Activated T-cell treated with anti-CD3 and anti-CD28 coated beads for 1 hour (primary cell): ENCODE data around the gene ZNF438.
"Not testable (repeated sequence)": the region's sequence is repeated elsewhere in the genome, so short reads cannot be mapped to it uniquely, and the experiment has no call there.

Experiments used
- DNase-seq: peaks from one replicate; pipeline ENCODE4 v3.0.0-alpha.2; 2020; ENCODE audit warnings: low read depth

Gene ZNF438

DNA sequence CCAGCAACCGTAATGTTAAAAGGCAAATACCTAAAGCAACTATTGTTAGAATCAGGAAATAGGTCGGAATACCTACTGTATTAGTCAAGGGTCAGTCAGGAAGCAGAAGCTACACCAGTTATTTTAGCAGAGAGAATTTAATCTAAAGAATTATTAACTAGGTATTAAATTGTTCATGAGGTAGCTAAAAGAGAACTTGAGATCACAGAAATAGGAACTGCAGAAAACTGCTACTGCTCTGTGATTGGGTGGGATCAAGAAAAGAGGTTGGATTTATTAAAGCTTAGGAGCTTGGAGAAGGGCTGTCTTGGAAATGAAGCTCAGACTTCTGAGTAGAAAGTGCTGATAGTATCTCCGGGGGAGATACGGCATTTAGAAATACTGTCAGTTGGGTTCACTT is 20.0 kb upstream of the ZNF438 start:
- no peak for DNase-seq

DNA sequence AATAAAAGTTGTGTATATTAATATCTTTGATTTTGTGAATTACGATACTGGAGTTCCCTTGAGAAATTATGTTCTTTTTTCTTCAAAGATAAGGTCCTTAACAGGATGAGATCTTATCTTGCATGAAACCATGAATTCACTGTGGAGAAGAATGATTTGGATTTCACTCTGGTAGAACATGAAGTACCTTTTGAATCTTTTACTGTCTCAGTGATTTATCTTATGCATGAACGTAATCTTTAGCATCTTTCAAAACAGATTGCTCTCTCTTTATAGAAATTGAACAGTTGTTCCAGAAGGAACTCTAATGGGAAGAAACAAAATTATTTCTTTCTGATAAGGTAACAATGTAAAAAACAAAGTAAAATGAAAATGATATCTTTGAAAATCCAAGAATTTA is 11.0 kb upstream of the ZNF438 start:
- no peak for DNase-seq

GRCh38 chr10:31041011-31041410 is 9.3 kb upstream of the ZNF438 start:
- no peak for DNase-seq

DNA sequence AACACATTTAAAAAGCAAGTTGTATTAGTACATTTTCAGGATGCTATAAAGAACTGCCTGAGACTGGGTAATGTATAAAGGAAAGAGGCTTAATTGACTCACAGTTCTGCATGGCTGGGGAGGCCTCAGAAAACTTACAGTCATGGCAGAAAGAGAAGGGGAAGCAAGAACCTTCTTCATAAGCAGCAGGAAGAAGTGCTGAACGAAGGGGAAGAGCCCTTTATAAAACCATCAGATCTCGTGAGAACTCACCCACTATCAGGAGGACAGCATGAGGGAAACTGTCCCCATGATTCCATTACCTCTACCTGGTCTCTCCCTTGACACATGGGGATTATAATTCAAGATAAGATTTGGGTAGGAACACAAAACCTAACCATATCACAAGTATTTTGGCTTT is 7.3 kb upstream of the ZNF438 start:
- DNase-seq, result not testable (repeated sequence)

- no peak for DNase-seq
Measured at GRCh38 chr10:31037749-31038148, 6.1 kb upstream of the ZNF438 start.

- DNase-seq, result no peak
Measured at GRCh38 chr10:31036209-31036608, 4.5 kb upstream of the ZNF438 start.

DNA sequence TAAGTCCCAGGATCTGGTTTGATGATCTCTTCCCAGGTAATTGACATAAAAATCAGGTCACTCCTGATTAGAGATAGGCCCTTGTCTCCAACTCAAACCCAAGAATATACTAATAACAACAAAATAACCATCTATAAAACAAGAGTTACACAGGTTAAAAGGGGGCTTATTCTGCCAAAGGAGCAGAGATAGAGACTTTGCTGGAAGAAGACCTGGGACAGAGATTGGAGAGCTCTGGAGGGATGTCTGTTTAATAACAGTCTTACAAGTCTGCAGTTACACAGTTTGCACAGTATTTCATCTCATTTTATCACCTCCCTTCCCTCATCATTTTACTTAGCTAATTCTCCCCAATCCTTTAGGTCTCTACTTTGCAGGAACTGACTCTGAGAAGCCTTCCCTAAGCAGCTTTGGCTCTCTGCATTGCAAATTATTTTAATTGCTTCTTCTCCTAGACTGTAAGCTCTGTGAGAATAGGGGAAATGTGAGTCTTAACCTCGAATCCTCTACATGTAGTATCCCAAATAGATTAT is 3.7 kb upstream of the ZNF438 start:
- no peak for DNase-seq

DNA sequence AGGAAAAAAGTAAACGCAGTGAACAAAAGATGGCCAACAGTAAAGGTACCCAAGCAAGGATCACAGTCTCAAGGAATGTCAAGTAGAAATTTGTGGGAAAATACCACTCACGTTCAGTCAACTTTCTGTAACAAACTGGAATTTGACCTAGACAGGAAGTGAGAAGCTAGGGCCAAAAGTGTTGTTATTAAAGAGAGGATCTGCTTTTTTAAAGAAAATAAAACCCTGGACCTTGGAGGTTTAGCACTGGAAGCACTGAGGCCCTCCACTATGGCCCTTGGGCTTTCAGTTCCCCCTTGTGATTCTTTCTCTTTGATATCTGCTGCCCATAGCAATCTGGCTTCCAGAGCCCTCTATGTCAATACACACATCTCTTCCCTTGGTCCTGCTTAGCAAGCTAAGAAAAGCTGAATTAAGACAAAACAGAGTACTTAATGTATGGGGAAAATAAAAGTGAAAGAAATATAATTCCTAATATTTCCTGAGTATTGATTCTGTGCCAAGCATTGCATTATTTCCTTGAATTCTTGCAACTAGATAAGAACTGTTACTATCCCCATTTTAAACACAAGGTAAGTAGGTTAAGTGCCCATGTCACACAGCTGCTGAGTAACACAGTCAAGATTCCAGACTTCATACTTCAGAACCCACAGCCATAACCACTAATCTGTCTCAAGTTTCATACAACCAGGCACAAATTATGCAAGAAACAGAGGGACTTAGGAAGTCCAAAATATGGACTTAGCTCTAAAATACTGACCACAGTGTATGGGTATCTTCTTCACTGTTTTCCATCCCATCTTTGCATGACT is 2.6 kb upstream of the ZNF438 start:
- no peak for DNase-seq

GRCh38 chr10:31033147-31033546 is 1.5 kb upstream of the ZNF438 start:
- DNase-seq, result no peak

- DNase-seq, result peak; percentile 91
Measured at GRCh38 chr10:31032258-31033132, 830 bp upstream of the ZNF438 start.

DNA sequence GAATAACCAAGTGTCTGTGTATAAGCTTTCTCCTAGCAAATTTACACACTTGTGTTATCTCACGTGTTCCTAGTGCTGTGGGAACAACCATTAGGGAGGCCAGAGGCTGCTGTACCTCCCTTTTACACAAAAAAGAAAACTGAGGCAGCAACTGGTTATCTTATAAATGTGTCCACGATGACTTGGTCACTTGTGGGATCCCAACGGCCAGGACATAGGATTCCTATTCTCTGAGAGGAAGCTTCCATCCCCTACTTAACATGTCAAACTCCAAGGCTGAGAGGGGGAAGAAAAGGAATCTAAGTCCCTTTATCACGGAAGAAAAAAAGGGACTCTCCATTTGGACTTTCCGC is 484 bp downstream of the ZNF438 start:
- no peak for DNase-seq

DNA sequence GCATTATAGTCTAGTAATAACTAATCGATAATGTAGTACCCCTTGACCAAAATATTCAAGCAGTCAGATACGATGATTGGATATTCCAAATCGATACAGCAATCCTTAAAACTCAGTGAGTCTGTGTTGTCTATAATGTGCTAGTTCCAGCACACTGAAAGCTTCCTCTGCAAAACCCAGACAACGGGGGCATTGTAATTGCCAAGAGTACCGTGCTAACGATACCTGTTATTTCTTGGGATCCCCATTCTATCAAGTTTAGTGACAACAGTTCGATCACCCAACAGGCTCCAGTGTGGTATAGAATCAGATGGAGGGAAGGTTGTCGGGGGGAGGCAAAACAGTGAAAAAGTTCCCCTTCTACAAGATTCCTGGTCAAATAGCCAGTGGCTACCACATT is 865 bp downstream of the ZNF438 start:
- DNase-seq, result no peak

GRCh38 chr10:31030260-31030659 is 1.4 kb downstream of the ZNF438 start:
- no peak for DNase-seq

- DNase-seq, result no peak
Measured at GRCh38 chr10:31028081-31028480, 3.6 kb downstream of the ZNF438 start.

- DNase-seq, result not testable (repeated sequence)
Measured at GRCh38 chr10:31026279-31026678, 5.4 kb downstream of the ZNF438 start.

GRCh38 chr10:31025142-31025541 is 6.5 kb downstream of the ZNF438 start:
- no peak for DNase-seq

DNA sequence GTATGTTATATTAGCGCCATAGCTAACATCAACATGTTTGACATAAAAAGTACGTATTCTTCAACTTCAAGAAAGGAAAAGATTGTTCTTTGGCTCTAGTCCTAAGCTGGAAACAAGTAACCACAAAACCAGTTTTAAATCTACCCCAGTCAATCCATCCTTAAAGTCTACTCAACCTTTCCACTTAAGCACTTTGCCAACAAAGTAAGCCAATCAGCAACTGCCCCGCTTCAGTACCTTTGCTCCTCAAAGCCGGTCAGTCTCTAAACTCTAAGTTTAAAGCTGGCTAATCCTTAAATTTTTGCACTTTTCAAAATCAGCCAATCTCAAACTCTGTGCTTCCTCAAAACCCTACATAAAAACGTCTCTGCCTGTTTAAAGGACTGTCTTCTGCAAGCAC is 8.1 kb downstream of the ZNF438 start:
- DNase-seq, result no peak

- DNase-seq, result no peak
Measured at GRCh38 chr10:31020209-31020608, 11.5 kb downstream of the ZNF438 start.

DNA sequence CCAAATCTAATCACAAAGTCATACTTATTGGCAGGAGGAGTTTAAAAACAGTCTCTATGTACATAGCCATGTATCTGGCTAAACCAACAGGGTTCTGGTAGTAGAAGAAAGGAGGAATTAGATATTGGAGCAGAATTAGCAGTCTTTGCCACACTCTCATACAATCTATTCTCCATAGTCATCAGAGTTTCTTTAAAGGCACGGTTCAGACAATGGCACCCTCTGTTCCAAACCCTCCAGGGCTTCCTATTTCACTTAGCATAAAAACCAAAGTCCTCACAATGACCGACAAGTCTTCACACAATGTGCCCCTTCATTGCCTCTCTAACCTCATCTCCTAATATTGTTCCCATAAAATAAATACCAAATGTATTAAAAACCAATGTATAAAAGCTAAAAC is 12.7 kb downstream of the ZNF438 start:
- no peak for DNase-seq

GRCh38 chr10:31018356-31018750 is 13.3 kb downstream of the ZNF438 start:
- no peak for DNase-seq

- DNase-seq, result no peak
Measured at GRCh38 chr10:31017534-31018355, 13.9 kb downstream of the ZNF438 start.

DNA sequence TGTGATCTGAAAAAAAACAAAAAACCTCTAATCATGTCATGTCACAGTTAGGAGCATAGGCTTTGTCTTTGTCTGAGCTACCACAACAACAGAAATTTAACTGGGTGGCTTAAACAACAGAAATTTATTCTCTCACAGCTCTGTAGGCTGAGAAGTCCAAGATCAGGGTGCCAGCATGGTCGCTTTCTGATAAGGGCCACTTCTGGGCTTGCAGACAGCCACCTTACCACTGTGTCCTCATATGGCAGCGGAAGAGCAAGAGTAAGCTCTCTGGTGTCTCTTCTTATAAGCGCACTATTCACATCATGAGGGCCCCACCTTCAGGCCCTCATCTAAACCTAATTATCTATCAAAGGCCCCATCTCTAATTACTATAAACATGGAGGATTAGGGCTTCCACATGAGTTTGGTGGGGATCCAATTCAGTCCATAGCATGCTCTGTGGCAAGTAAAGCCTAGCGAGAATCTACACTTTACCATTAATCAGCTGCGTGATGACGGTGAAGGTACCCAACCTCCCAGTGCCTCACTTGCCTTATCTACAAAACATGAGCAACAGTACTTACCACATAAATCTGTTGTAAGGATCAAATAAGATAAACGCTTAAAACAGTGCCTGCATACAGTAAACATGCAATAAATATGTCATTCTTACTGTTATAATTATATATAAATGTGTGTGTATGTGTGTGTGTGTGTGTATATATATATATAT is 17.3 kb downstream of the ZNF438 start:
- DNase-seq, result no peak
